ENCODE measurements around the gene MGAT5B. TPM values are rescaled to one million over a fixed set of nuclear protein-coding genes. Genes with fewer than 3 reads are reported as not detected.

MGAT5B gene
- total RNA-seq, 1 donor from 2014 or later, result 0.40 TPM

- Mint-ChIP-seq H3K4me1 (ENCODE audit: unreplicated experiment) (no peaks in the 10 kb centered on the region), H3K27me3 (ENCODE audit: unreplicated experiment) (peaks cover 25% of the 10 kb centered on the region), H3K9me3 (ENCODE audit: unreplicated experiment) (no peaks in the 10 kb centered on the region)
Observed at GRCh38 chr17:76923491-76923890, 55.3 kb downstream of the MGAT5B start.

GRCh38 chr17:76924345-76925342 lies 56.4 kb downstream of the MGAT5B start:
- DNase-seq (ENCODE audit: extremely low spot score, unreplicated experiment), result no peak
- TF ChIP-seq CTCF (IDR thresholded peaks at IDR 0.05), result no peak
- peaks cover 20% of the 10 kb centered on the region for H3K27me3 Mint-ChIP-seq (ENCODE audit: unreplicated experiment)
- H3K4me3 Mint-ChIP-seq (ENCODE audit: unreplicated experiment), result no peak overlapping the region
- H3K4me1 Mint-ChIP-seq (ENCODE audit: unreplicated experiment), result no peaks in the 10 kb centered on the region
- no peak overlapping the region for H3K27ac Mint-ChIP-seq (ENCODE audit: unreplicated experiment)
- no peaks in the 10 kb centered on the region for H3K9me3 Mint-ChIP-seq (ENCODE audit: unreplicated experiment)
- H3K36me3 Mint-ChIP-seq (ENCODE audit: unreplicated experiment), result no peaks in the 10 kb centered on the region

More at GRCh38 chr17:76923491-76923890, 55.3 kb downstream of the MGAT5B start:
- Mint-ChIP-seq H3K27ac (ENCODE audit: unreplicated experiment) (no peak overlapping the region), H3K4me3 (ENCODE audit: unreplicated experiment) (no peak overlapping the region), H3K36me3 (ENCODE audit: unreplicated experiment) (no peaks in the 10 kb centered on the region)
- TF ChIP-seq CTCF (IDR thresholded peaks at IDR 0.05), result no peak
- no peak for DNase-seq (ENCODE audit: extremely low spot score, unreplicated experiment)

GRCh38 chr17:76925441-76925891 lies 57.3 kb downstream of the MGAT5B start:
- Mint-ChIP-seq H3K9me3 (ENCODE audit: unreplicated experiment) (no peaks in the 10 kb centered on the region), H3K27ac (ENCODE audit: unreplicated experiment) (no peak overlapping the region), H3K36me3 (ENCODE audit: unreplicated experiment) (no peaks in the 10 kb centered on the region)

GRCh38 chr17:76926237-76926866 lies 58.1 kb downstream of the MGAT5B start:
- no peak overlapping the region for H3K27ac Mint-ChIP-seq (ENCODE audit: unreplicated experiment)
- peaks cover 12% of the 10 kb centered on the region for H3K27me3 Mint-ChIP-seq (ENCODE audit: unreplicated experiment)
- no peak overlapping the region for H3K4me3 Mint-ChIP-seq (ENCODE audit: unreplicated experiment)
- H3K9me3 Mint-ChIP-seq (ENCODE audit: unreplicated experiment), result no peaks in the 10 kb centered on the region
- no peak for DNase-seq (ENCODE audit: extremely low spot score, unreplicated experiment)
- H3K4me1 Mint-ChIP-seq (ENCODE audit: unreplicated experiment), result no peaks in the 10 kb centered on the region
- no peaks in the 10 kb centered on the region for H3K36me3 Mint-ChIP-seq (ENCODE audit: unreplicated experiment)
- TF ChIP-seq CTCF (IDR thresholded peaks at IDR 0.05), result no peak

More at GRCh38 chr17:76925441-76925891, 57.3 kb downstream of the MGAT5B start:
- Mint-ChIP-seq H3K4me1 (ENCODE audit: unreplicated experiment) (no peaks in the 10 kb centered on the region), H3K4me3 (ENCODE audit: unreplicated experiment) (no peak overlapping the region), H3K27me3 (ENCODE audit: unreplicated experiment) (peaks cover 16% of the 10 kb centered on the region)
- DNase-seq (ENCODE audit: extremely low spot score, unreplicated experiment), result no peak
- no peak for TF ChIP-seq CTCF (IDR thresholded peaks at IDR 0.05)

- H3K4me1 Mint-ChIP-seq (ENCODE audit: unreplicated experiment), result no peaks in the 10 kb centered on the region
- H3K27me3 Mint-ChIP-seq (ENCODE audit: unreplicated experiment), result peaks cover 9% of the 10 kb centered on the region
- H3K27ac Mint-ChIP-seq (ENCODE audit: unreplicated experiment), result no peak overlapping the region
- DNase-seq (ENCODE audit: extremely low spot score, unreplicated experiment), result no peak
- H3K9me3 Mint-ChIP-seq (ENCODE audit: unreplicated experiment), result no peaks in the 10 kb centered on the region
- TF ChIP-seq CTCF (IDR thresholded peaks at IDR 0.05), result no peak
- no peak overlapping the region for H3K4me3 Mint-ChIP-seq (ENCODE audit: unreplicated experiment)
- no peaks in the 10 kb centered on the region for H3K36me3 Mint-ChIP-seq (ENCODE audit: unreplicated experiment)
Observed at GRCh38 chr17:76927577-76927976, 59.4 kb downstream of the MGAT5B start.

Data from osteocyte (in vitro differentiated cells).